ENCODE results near the gene PMEPA1.
A peak's percentile ranks its signal among the peaks of the same experiment; 100 is the strongest.

The PMEPA1 gene

DNA sequence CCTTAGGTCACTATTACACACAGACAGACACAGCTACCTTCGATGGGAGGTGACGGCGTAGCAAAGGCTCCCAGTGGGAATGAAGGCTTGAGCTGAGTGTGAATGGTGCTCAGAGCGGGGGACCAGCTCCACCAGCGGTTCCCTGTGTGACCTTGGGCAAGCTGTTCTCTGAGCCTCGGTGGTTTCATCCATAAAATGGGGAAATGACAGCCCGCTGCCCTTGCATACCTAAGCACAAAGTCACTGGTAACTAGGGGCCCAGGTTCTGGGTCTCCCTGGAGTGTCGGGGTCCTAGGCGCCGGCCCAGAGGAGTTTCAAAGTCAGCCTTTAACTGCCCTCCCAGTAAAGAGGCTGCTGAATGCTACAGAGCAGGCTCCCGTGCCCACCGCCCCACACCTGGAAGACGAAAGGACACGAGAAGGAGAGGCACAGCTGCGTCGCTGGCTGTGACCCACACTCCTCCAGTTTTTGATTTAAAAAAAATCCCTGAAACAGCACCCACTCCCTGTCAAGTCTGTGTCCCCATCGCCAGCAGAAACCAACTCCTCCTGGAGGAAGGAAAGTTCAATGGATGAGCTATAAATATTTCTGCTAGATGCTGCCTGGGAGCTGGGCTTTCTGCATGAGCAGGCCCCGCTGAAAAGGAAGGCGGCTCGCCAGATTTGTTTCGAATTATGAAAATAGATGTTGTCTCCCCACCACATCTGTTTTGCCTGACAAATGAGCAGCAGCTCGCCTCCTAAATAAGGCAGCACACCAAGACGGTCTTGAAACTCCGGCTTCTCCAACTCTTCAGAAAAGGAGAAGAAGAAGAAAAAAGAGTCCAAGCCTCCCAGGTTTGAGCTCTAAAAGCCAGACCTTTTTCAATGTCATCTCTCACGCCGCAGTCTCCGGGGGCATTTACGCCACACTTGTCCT, 27.4 kb downstream of the PMEPA1 start:
- H3K4me1 ChIP-seq (ENCODE audit: insufficient read depth, insufficient read length) = peaks cover 38% of the 10 kb centered on the region
- no peak overlapping the region for H3K4me3 ChIP-seq (ENCODE audit: insufficient read length, low read depth)
- H3K9me3 ChIP-seq (ENCODE audit: insufficient read depth, low read length) = no peaks in the 10 kb centered on the region
- H3K9ac ChIP-seq (ENCODE audit: insufficient read length, low read depth) = no peak overlapping the region
- no peak for DNase-seq (ENCODE audit: low read depth, low spot score)
- no peak for TF ChIP-seq YY1 (IDR thresholded peaks at IDR 0.05; ENCODE audit: insufficient read depth, insufficient read length)
- TF ChIP-seq ZNF274 (IDR thresholded peaks at IDR 0.05; ENCODE audit: low read depth, low read length) = no peak
- TF ChIP-seq SUZ12 (IDR thresholded peaks at IDR 0.05; ENCODE audit: extremely low read depth, insufficient read depth, insufficient read length) = no peak
- peaks cover 40% of the 10 kb centered on the region for H3K36me3 ChIP-seq (ENCODE audit: insufficient read depth, insufficient read length, low read length)
- no peaks in the 10 kb centered on the region for H3K27me3 ChIP-seq (ENCODE audit: insufficient read depth, insufficient read length)

- peak overlapping the region; percentile 7 for H3K9ac ChIP-seq (ENCODE audit: insufficient read length, low read depth)
- H3K27me3 ChIP-seq (ENCODE audit: insufficient read depth, insufficient read length) = no peaks in the 10 kb centered on the region
- H3K9me3 ChIP-seq (ENCODE audit: insufficient read depth, low read length) = no peaks in the 10 kb centered on the region
- no peak overlapping the region for H3K4me3 ChIP-seq (ENCODE audit: insufficient read length, low read depth)
- DNase-seq (ENCODE audit: low read depth, low spot score) = no peak
- H3K4me1 ChIP-seq (ENCODE audit: insufficient read depth, insufficient read length) = peaks cover 39% of the 10 kb centered on the region
- TF ChIP-seq SUZ12 (IDR thresholded peaks at IDR 0.05; ENCODE audit: extremely low read depth, insufficient read depth, insufficient read length) = no peak
- no peak for TF ChIP-seq ZNF274 (IDR thresholded peaks at IDR 0.05; ENCODE audit: low read depth, low read length)
- TF ChIP-seq YY1 (IDR thresholded peaks at IDR 0.05; ENCODE audit: insufficient read depth, insufficient read length) = no peak
- peaks cover 33% of the 10 kb centered on the region for H3K36me3 ChIP-seq (ENCODE audit: insufficient read depth, insufficient read length, low read length)
Measured at GRCh38 chr20:57680934-57681914, 28.6 kb downstream of the PMEPA1 start.

GRCh38 chr20:57680131-57680716, 29.6 kb downstream of the PMEPA1 start:
- H3K4me1 ChIP-seq (ENCODE audit: insufficient read depth, insufficient read length) = peaks cover 34% of the 10 kb centered on the region
- peaks cover 42% of the 10 kb centered on the region for H3K36me3 ChIP-seq (ENCODE audit: insufficient read depth, insufficient read length, low read length)
- no peak for DNase-seq (ENCODE audit: low read depth, low spot score)
- no peaks in the 10 kb centered on the region for H3K27me3 ChIP-seq (ENCODE audit: insufficient read depth, insufficient read length)
- no peak for TF ChIP-seq YY1 (IDR thresholded peaks at IDR 0.05; ENCODE audit: insufficient read depth, insufficient read length)
- no peak for TF ChIP-seq SUZ12 (IDR thresholded peaks at IDR 0.05; ENCODE audit: extremely low read depth, insufficient read depth, insufficient read length)
- no peak for TF ChIP-seq ZNF274 (IDR thresholded peaks at IDR 0.05; ENCODE audit: low read depth, low read length)
- no peak overlapping the region for H3K4me3 ChIP-seq (ENCODE audit: insufficient read length, low read depth)
- H3K9me3 ChIP-seq (ENCODE audit: insufficient read depth, low read length) = no peaks in the 10 kb centered on the region
- H3K9ac ChIP-seq (ENCODE audit: insufficient read length, low read depth) = peak overlapping the region; percentile 13

GRCh38 chr20:57679113-57679512, 30.7 kb downstream of the PMEPA1 start:
- no peaks in the 10 kb centered on the region for H3K27me3 ChIP-seq (ENCODE audit: insufficient read depth, insufficient read length)
- H3K9me3 ChIP-seq (ENCODE audit: insufficient read depth, low read length) = no peaks in the 10 kb centered on the region
- no peak overlapping the region for H3K9ac ChIP-seq (ENCODE audit: insufficient read length, low read depth)
- peaks cover 30% of the 10 kb centered on the region for H3K4me1 ChIP-seq (ENCODE audit: insufficient read depth, insufficient read length)
- TF ChIP-seq SUZ12 (IDR thresholded peaks at IDR 0.05; ENCODE audit: extremely low read depth, insufficient read depth, insufficient read length) = no peak
- TF ChIP-seq ZNF274 (IDR thresholded peaks at IDR 0.05; ENCODE audit: low read depth, low read length) = no peak
- no peak for TF ChIP-seq YY1 (IDR thresholded peaks at IDR 0.05; ENCODE audit: insufficient read depth, insufficient read length)
- H3K4me3 ChIP-seq (ENCODE audit: insufficient read length, low read depth) = no peak overlapping the region
- H3K36me3 ChIP-seq (ENCODE audit: insufficient read depth, insufficient read length, low read length) = peaks cover 43% of the 10 kb centered on the region
- DNase-seq (ENCODE audit: low read depth, low spot score) = no peak

GRCh38 chr20:57678340-57678739, 31.5 kb downstream of the PMEPA1 start:
- H3K27me3 ChIP-seq (ENCODE audit: insufficient read depth, insufficient read length) = no peaks in the 10 kb centered on the region
- H3K36me3 ChIP-seq (ENCODE audit: insufficient read depth, insufficient read length, low read length) = peaks cover 43% of the 10 kb centered on the region
- no peak overlapping the region for H3K4me3 ChIP-seq (ENCODE audit: insufficient read length, low read depth)
- no peak for DNase-seq (ENCODE audit: low read depth, low spot score)
- H3K9ac ChIP-seq (ENCODE audit: insufficient read length, low read depth) = no peak overlapping the region
- no peak for TF ChIP-seq ZNF274 (IDR thresholded peaks at IDR 0.05; ENCODE audit: low read depth, low read length)
- TF ChIP-seq YY1 (IDR thresholded peaks at IDR 0.05; ENCODE audit: insufficient read depth, insufficient read length) = no peak
- TF ChIP-seq SUZ12 (IDR thresholded peaks at IDR 0.05; ENCODE audit: extremely low read depth, insufficient read depth, insufficient read length) = no peak
- H3K4me1 ChIP-seq (ENCODE audit: insufficient read depth, insufficient read length) = peaks cover 30% of the 10 kb centered on the region
- no peaks in the 10 kb centered on the region for H3K9me3 ChIP-seq (ENCODE audit: insufficient read depth, low read length)

DNA sequence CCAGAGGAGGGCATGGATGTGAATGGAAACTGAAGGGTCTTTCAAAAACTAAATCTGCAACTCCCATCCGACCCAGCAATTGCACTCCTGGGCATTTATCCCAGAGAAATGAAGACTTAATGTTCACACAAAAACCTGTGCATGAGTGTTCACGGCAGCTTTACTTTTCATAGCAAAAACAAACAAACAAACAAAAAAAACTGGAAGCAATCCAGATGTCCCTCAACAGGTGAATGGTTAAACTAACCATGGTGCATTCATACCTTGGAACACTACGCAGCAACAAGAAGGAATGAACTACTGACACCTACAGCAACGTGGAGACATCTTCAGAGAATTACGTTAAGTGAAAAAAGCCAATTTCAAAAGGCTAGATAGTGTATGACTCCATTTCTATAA, 32.2 kb downstream of the PMEPA1 start:
- Histone ChIP-seq H3K9me3 (ENCODE audit: insufficient read depth, low read length) (no peaks in the 10 kb centered on the region), H3K36me3 (ENCODE audit: insufficient read depth, insufficient read length, low read length) (peaks cover 46% of the 10 kb centered on the region), H3K4me3 (ENCODE audit: insufficient read length, low read depth) (no peak overlapping the region), H3K4me1 (ENCODE audit: insufficient read depth, insufficient read length) (peaks cover 30% of the 10 kb centered on the region), H3K27me3 (ENCODE audit: insufficient read depth, insufficient read length) (no peaks in the 10 kb centered on the region), H3K9ac (ENCODE audit: insufficient read length, low read depth) (no peak overlapping the region)
- DNase-seq (ENCODE audit: low read depth, low spot score) = no peak
- TF ChIP-seq YY1 (IDR thresholded peaks at IDR 0.05; ENCODE audit: insufficient read depth, insufficient read length) = no peak
- TF ChIP-seq SUZ12 (IDR thresholded peaks at IDR 0.05; ENCODE audit: extremely low read depth, insufficient read depth, insufficient read length) = no peak
- no peak for TF ChIP-seq ZNF274 (IDR thresholded peaks at IDR 0.05; ENCODE audit: low read depth, low read length)

Data from NT2/D1 (cell line).